WTC11 (cell line): ENCODE data around the gene ITPRIP. TPM values are rescaled to one million over a fixed set of nuclear protein-coding genes. Genes with fewer than 3 reads are reported as not detected.

Source experiments
- ATAC-seq: fragments of 200-7000 bp; cut with Tn5 transposase; 2 replicates; pipeline ENCODE4 v1.10.0; 2021; ENCODE audit warnings: mild to moderate bottlenecking, moderate library complexity
- CTCF ChIA-PET: fragments of 300-600 bp; sonication (Branson Sonifier 250); formaldehyde crosslinking; loops from one replicate; lab custom pipeline; 2021; ENCODE audit warnings: antibody characterized with exemption; lab: Charles Lee
- POLR2A ChIA-PET: fragments of 350-600 bp; sonication (Branson Sonifier 250); formaldehyde crosslinking; loops from one replicate; lab custom pipeline; 2021; ENCODE audit warnings: antibody characterized with exemption; lab: Charles Lee
- DNase-seq: peaks from one replicate; pipeline ENCODE4 v3.0.0; 2021; ENCODE audit warnings: low spot score
- H3K27ac Mint-ChIP-seq: 2 replicates; pipeline ENCODE4 v1.8.0; 2021; ENCODE audit warnings: mixed read lengths
- H3K27me3 Mint-ChIP-seq: 2 replicates; pipeline ENCODE4 v1.8.0; 2021; ENCODE audit warnings: low read depth, mild to moderate bottlenecking, moderate library complexity, mixed read lengths
- H3K36me3 Mint-ChIP-seq: 2 replicates; pipeline ENCODE4 v1.8.0; 2021; ENCODE audit warnings: mixed read lengths
- H3K4me1 Mint-ChIP-seq: 2 replicates; pipeline ENCODE4 v1.8.0; 2022; ENCODE audit warnings: mixed read lengths
- H3K4me3 Mint-ChIP-seq: 2 replicates; pipeline ENCODE4 v1.8.0; 2021; ENCODE audit warnings: mild to moderate bottlenecking, moderate library complexity, mixed read lengths
- H3K9me3 Mint-ChIP-seq: 2 replicates; pipeline ENCODE4 v1.8.0; 2021; ENCODE audit warnings: mixed read lengths
- AFF4 ChIP-seq: sonication (generic); formaldehyde crosslinking; IDR thresholded peaks from 2 replicates; pipeline ENCODE4 v1.8.1; 2023; ENCODE audit warnings: mild to moderate bottlenecking, missing genetic modification reagents, borderline replicate concordance
- ARID4B ChIP-seq: sonication (generic); formaldehyde crosslinking; IDR thresholded peaks from 2 replicates; pipeline ENCODE4 v1.8.0; 2023; ENCODE audit warnings: missing genetic modification reagents, mild to moderate bottlenecking, borderline replicate concordance
- ATF2 ChIP-seq: sonication (generic); formaldehyde crosslinking; IDR thresholded peaks from 2 replicates; pipeline ENCODE4 v1.8.1; 2022; ENCODE audit warnings: low read depth, missing genetic modification reagents, borderline replicate concordance
- ATF6 ChIP-seq: sonication (generic); formaldehyde crosslinking; IDR thresholded peaks from 2 replicates; pipeline ENCODE4 v1.8.1; 2023; ENCODE audit warnings: mild to moderate bottlenecking, missing genetic modification reagents
- CDX4 ChIP-seq: fragments of 250-450 bp; sonication (Bioruptor Pico); IDR thresholded peaks from 2 replicates; pipeline ENCODE4 v1.9.0; 2021; ENCODE audit warnings: moderate library complexity, mild to moderate bottlenecking, inconsistent platforms, borderline replicate concordance
- CREM ChIP-seq: sonication (generic); formaldehyde crosslinking; IDR thresholded peaks from 2 replicates; pipeline ENCODE4 v1.8.1; 2022; ENCODE audit warnings: mild to moderate bottlenecking, missing genetic modification reagents, moderate library complexity
- IRF1 ChIP-seq: sonication (generic); formaldehyde crosslinking; IDR thresholded peaks from 2 replicates; pipeline ENCODE4 v1.8.0; 2023; ENCODE audit warnings: missing genetic modification reagents
- MXD4 ChIP-seq: fragments of 250-450 bp; sonication (Bioruptor Pico); IDR thresholded peaks from 2 replicates; pipeline ENCODE4 v1.8.0; 2021; ENCODE audit warnings: mild to moderate bottlenecking, moderate library complexity, borderline replicate concordance
- MYBL2 ChIP-seq: sonication (generic); formaldehyde crosslinking; IDR thresholded peaks from 2 replicates; pipeline ENCODE4 v1.8.1; 2023; ENCODE audit warnings: mild to moderate bottlenecking, moderate library complexity, missing genetic modification reagents
- NFYB ChIP-seq: sonication (generic); formaldehyde crosslinking; conservative IDR thresholded peaks from 2 replicates; pipeline ENCODE4 v1.8.0; 2022; ENCODE audit warnings: low read depth, missing genetic modification reagents
- STAT6 ChIP-seq: sonication (generic); formaldehyde crosslinking; conservative IDR thresholded peaks from 2 replicates; pipeline ENCODE4 v1.8.1; 2023; ENCODE audit warnings: mild to moderate bottlenecking, low read depth, missing genetic modification reagents, moderate library complexity
- ZNF121 ChIP-seq: sonication (generic); formaldehyde crosslinking; IDR thresholded peaks from 2 replicates; pipeline ENCODE4 v1.8.0; 2023; ENCODE audit warnings: missing genetic modification reagents
- ZNF263 ChIP-seq: sonication (generic); formaldehyde crosslinking; IDR thresholded peaks from 2 replicates; pipeline ENCODE4 v1.8.1; 2022; ENCODE audit warnings: low read depth, mild to moderate bottlenecking, moderate library complexity, missing genetic modification reagents
- ZNF281 ChIP-seq: sonication (generic); formaldehyde crosslinking; IDR thresholded peaks from 2 replicates; pipeline ENCODE4 v1.8.0; 2023; ENCODE audit warnings: mild to moderate bottlenecking, missing genetic modification reagents
- total RNA-seq: library from RNA; stranded (reverse); gene quantifications from 3 replicates; pipeline ENCODE4 v1.2.3, GENCODE V29; 2021

Gene ITPRIP
- total RNA-seq, 1 experiment from 2014 or later, result 16.8 TPM

GRCh38 chr10:104304356-104304745, 33.9 kb downstream of the ITPRIP start (continued):
- TF ChIP-seq AFF4 (CRISPR knock-in tag) (no peak), MXD4 (CRISPR knock-in tag) (no peak)

GRCh38 chr10:104303594-104304355, 34.5 kb downstream of the ITPRIP start:
- DNase-seq, result no peak
- no peak for ATAC-seq
- Mint-ChIP-seq H3K27ac (no peak overlapping the region), H3K9me3 (peaks cover 32% of the 10 kb centered on the region), H3K36me3 (peaks cover 28% of the 10 kb centered on the region), H3K27me3 (peaks cover 3% of the 10 kb centered on the region; the same call in 1 of the 2 replicates), H3K4me3 (no peak overlapping the region), H3K4me1 (peaks cover 10% of the 10 kb centered on the region)
- CTCF ChIA-PET, result interaction anchor here (1.2 kb wide), 1 partner anchor 46 kb away, joined by 3 read pairs; no protein-coding TSS in a partner anchor
- POLR2A ChIA-PET, result no interaction called here
- TF ChIP-seq ZNF263 (no peak), ATF6 (CRISPR knock-in tag) (no peak), CREM (CRISPR knock-in tag) (no peak), CDX4 (CRISPR knock-in tag) (no peak), MYBL2 (CRISPR knock-in tag) (no peak), ZNF281 (no peak), ZNF121 (CRISPR knock-in tag) (no peak), ARID4B (no peak), ATF2 (CRISPR knock-in tag) (no peak), IRF1 (no peak), STAT6 (CRISPR knock-in tag) (no peak), NFYB (CRISPR knock-in tag) (no peak)
